ENCODE data around the gene OPN1SW. TPM values are rescaled to one million over a fixed set of nuclear protein-coding genes. Genes with fewer than 3 reads are reported as not detected.

The OPN1SW gene
- total RNA-seq, 1 donor from 2014 or later, result not detected

- Mint-ChIP-seq H3K9me3 (no peaks in the 10 kb centered on the region), H3K27me3 (ENCODE audit: low read depth) (no peaks in the 10 kb centered on the region), H3K27ac (no peak overlapping the region), H3K4me1 (no peaks in the 10 kb centered on the region), H3K4me3 (no peak overlapping the region), H3K36me3 (peaks cover 8% of the 10 kb centered on the region)
- no peak for TF ChIP-seq CTCF (IDR thresholded peaks at IDR 0.05; ENCODE audit: unreplicated experiment)
- DNase-seq (ENCODE audit: low spot score in 2 of 2, unreplicated experiment in 2 of 2), result no peak
These were observed 31.6 kb upstream of the OPN1SW start for GRCh38 chr7:128807191-128807590.

- no peak overlapping the region for H3K27ac Mint-ChIP-seq
- no peaks in the 10 kb centered on the region for H3K4me1 Mint-ChIP-seq
- no peak for DNase-seq (ENCODE audit: low spot score in 2 of 2, unreplicated experiment in 2 of 2)
- no peak for TF ChIP-seq CTCF (IDR thresholded peaks at IDR 0.05; ENCODE audit: unreplicated experiment)
- H3K36me3 Mint-ChIP-seq, result peaks cover 14% of the 10 kb centered on the region
- H3K9me3 Mint-ChIP-seq, result no peaks in the 10 kb centered on the region
- no peak overlapping the region for H3K4me3 Mint-ChIP-seq
- H3K27me3 Mint-ChIP-seq (ENCODE audit: low read depth), result no peaks in the 10 kb centered on the region
These were observed 29.6 kb upstream of the OPN1SW start for GRCh38 chr7:128805225-128805624.

GRCh38 chr7:128804484-128804883 lies 28.9 kb upstream of the OPN1SW start:
- Mint-ChIP-seq H3K27ac (no peak overlapping the region), H3K4me1 (no peaks in the 10 kb centered on the region)

GRCh38 chr7:128801667-128802418 lies 26.2 kb upstream of the OPN1SW start:
- H3K36me3 Mint-ChIP-seq, result peaks cover 18% of the 10 kb centered on the region

More at GRCh38 chr7:128804484-128804883, 28.9 kb upstream of the OPN1SW start:
- DNase-seq (ENCODE audit: low spot score in 2 of 2, unreplicated experiment in 2 of 2), result no peak
- no peak for TF ChIP-seq CTCF (IDR thresholded peaks at IDR 0.05; ENCODE audit: unreplicated experiment)
- Mint-ChIP-seq H3K9me3 (no peaks in the 10 kb centered on the region), H3K36me3 (peaks cover 11% of the 10 kb centered on the region), H3K4me3 (no peak overlapping the region), H3K27me3 (ENCODE audit: low read depth) (no peaks in the 10 kb centered on the region)

GRCh38 chr7:128801003-128801402 lies 25.4 kb upstream of the OPN1SW start:
- no peak for DNase-seq (ENCODE audit: low spot score in 2 of 2, unreplicated experiment in 2 of 2)
- Mint-ChIP-seq H3K27me3 (ENCODE audit: low read depth) (no peaks in the 10 kb centered on the region), H3K4me1 (no peaks in the 10 kb centered on the region)

More at GRCh38 chr7:128801667-128802418, 26.2 kb upstream of the OPN1SW start:
- no peak for DNase-seq (ENCODE audit: low spot score in 2 of 2, unreplicated experiment in 2 of 2)
- no peaks in the 10 kb centered on the region for H3K9me3 Mint-ChIP-seq
- H3K4me3 Mint-ChIP-seq, result no peak overlapping the region
- TF ChIP-seq CTCF (IDR thresholded peaks at IDR 0.05; ENCODE audit: unreplicated experiment), result no peak
- H3K27me3 Mint-ChIP-seq (ENCODE audit: low read depth), result no peaks in the 10 kb centered on the region
- H3K27ac Mint-ChIP-seq, result no peak overlapping the region
- no peaks in the 10 kb centered on the region for H3K4me1 Mint-ChIP-seq

More at GRCh38 chr7:128801003-128801402, 25.4 kb upstream of the OPN1SW start:
- Mint-ChIP-seq H3K4me3 (no peak overlapping the region), H3K9me3 (no peaks in the 10 kb centered on the region), H3K36me3 (peaks cover 21% of the 10 kb centered on the region), H3K27ac (no peak overlapping the region)
- no peak for TF ChIP-seq CTCF (IDR thresholded peaks at IDR 0.05; ENCODE audit: unreplicated experiment)
